IMR-90 (cell line): ENCODE measurements around the gene SPEG. TPM values are rescaled to one million over a fixed set of nuclear protein-coding genes. Genes with fewer than 3 reads are reported as not detected.

Experiments used
- ATAC-seq: fragments of 200-7000 bp; cut with Tn5 transposase; 2 replicates; pipeline ENCODE4 v1.9.1; 2020; ENCODE audit warnings: low read depth, mild to moderate bottlenecking, moderate library complexity
- BruUV-seq: library from RNA; stranded (reverse); fragments of 400-500 nt; replicated peaks from 2 replicates; lab custom pipeline; 2021; lab: Mats Ljungman, UMichigan
- CTCF ChIA-PET: fragments of 300-600 bp; formaldehyde crosslinking; extraction: SDS; loops from one replicate; lab custom pipeline; 2021; ENCODE audit warnings: antibody characterized with exemption; lab: Yijun Ruan, JAX
- POLR2A ChIA-PET: fragments of 300-600 bp; sonication (Branson Sonifier 250); formaldehyde crosslinking; loops from one replicate; lab custom pipeline; 2022; ENCODE audit warnings: antibody characterized with exemption; ENCODE audit not compliant: unreplicated experiment; lab: Charles Lee
- DNase-seq: peaks from one replicate; pipeline ENCODE4 v3.0.0; 2013
- H2AFZ ChIP-seq: replicated peaks from 2 replicates; pipeline ENCODE3; 2013; ENCODE audit warnings: low read length, mild to moderate bottlenecking; ENCODE audit not compliant: poor library complexity
- H2AK5ac ChIP-seq: 2 replicates; pipeline ENCODE4 v1.6.1; 2013; ENCODE audit warnings: low read depth, low read length, inconsistent platforms
- H2AK9ac ChIP-seq: replicated peaks from 2 replicates; pipeline ENCODE3; 2013; ENCODE audit warnings: mild to moderate bottlenecking, low read depth, low read length, moderate library complexity; ENCODE audit not compliant: poor library complexity
- H2BK120ac ChIP-seq: 2 replicates; pipeline ENCODE4 v1.6.1; 2013; ENCODE audit warnings: low read depth, low read length, inconsistent platforms
- H2BK15ac ChIP-seq: 3 replicates; pipeline ENCODE4 v1.6.1; 2013; ENCODE audit warnings: low read depth, low read length, inconsistent platforms
- H2BK20ac ChIP-seq: 2 replicates; pipeline ENCODE4 v1.6.1; 2013; ENCODE audit warnings: low read depth, mild to moderate bottlenecking, inconsistent platforms, low read length, moderate library complexity
- H2BK5ac ChIP-seq: 2 replicates; pipeline ENCODE4 v1.6.1; 2013; ENCODE audit warnings: mild to moderate bottlenecking, low read depth, low read length, inconsistent platforms; ENCODE audit not compliant: poor library complexity, severe bottlenecking
- H3K14ac ChIP-seq: replicated peaks from 2 replicates; pipeline ENCODE4 v1.6.1; 2013; ENCODE audit warnings: low read depth, low read length, inconsistent platforms
- H3K18ac ChIP-seq: 2 replicates; pipeline ENCODE4 v1.6.1; 2013; ENCODE audit warnings: low read depth, low read length, control low read depth
- H3K23ac ChIP-seq: 2 replicates; pipeline ENCODE4 v1.6.1; 2013; ENCODE audit warnings: low read depth, low read length, inconsistent platforms
- H3K27ac ChIP-seq: 2 replicates; pipeline ENCODE4 v1.5.1; 2013; ENCODE audit warnings: mild to moderate bottlenecking, control low read depth, low read length; ENCODE audit not compliant: insufficient read depth
- H3K27me3 ChIP-seq: 2 replicates; pipeline ENCODE4 v1.6.1; 2013; ENCODE audit warnings: low read length; ENCODE audit not compliant: control insufficient read depth, insufficient read depth
- H3K36me3 ChIP-seq: 2 replicates; pipeline ENCODE4 v1.6.1; 2013; ENCODE audit warnings: low read length, mixed read lengths; ENCODE audit not compliant: control insufficient read depth, insufficient read depth
- H3K4ac ChIP-seq: 2 replicates; pipeline ENCODE4 v1.6.1; 2013; ENCODE audit warnings: low read depth, low read length, inconsistent platforms
- H3K4me1 ChIP-seq: 2 replicates; pipeline ENCODE4 v1.6.1; 2013; ENCODE audit warnings: low read length, mixed read lengths; ENCODE audit not compliant: control insufficient read depth, insufficient read depth
- H3K4me2 ChIP-seq: 2 replicates; pipeline ENCODE4 v1.6.1; 2013; ENCODE audit warnings: low read depth, mild to moderate bottlenecking, control low read depth, low read length, moderate library complexity
- H3K4me3 ChIP-seq: 2 replicates; pipeline ENCODE4 v1.5.1; 2013; ENCODE audit warnings: low read depth, mild to moderate bottlenecking, control low read depth, low read length, moderate library complexity; ENCODE audit not compliant: insufficient read depth
- H3K56ac ChIP-seq: 2 replicates; pipeline ENCODE4 v1.6.1; 2013; ENCODE audit warnings: low read length, inconsistent platforms; ENCODE audit not compliant: insufficient read depth; ENCODE audit errors: extremely low read depth
- H3K79me1 ChIP-seq, 2 experiments: 2 replicates each; pipeline ENCODE4 v1.6.1; 2013; ENCODE audit warnings: low read length in 2 of 2, inconsistent platforms in 1 of 2, low read depth in 1 of 2
- H3K9ac ChIP-seq: 2 replicates; pipeline ENCODE4 v1.6.1; 2013; ENCODE audit warnings: low read depth, low read length, control low read depth
- H3K9me1 ChIP-seq: 2 replicates; pipeline ENCODE4 v1.6.1; 2013; ENCODE audit warnings: low read length, inconsistent platforms; ENCODE audit not compliant: insufficient read depth
- H3K9me3 ChIP-seq: 2 replicates; pipeline ENCODE4 v1.6.1; 2013; ENCODE audit warnings: low read length; ENCODE audit not compliant: control insufficient read depth, insufficient read depth
- H4K20me1 ChIP-seq: 2 replicates; pipeline ENCODE4 v1.6.1; 2013; ENCODE audit warnings: low read length, inconsistent platforms; ENCODE audit not compliant: insufficient read depth
- H4K5ac ChIP-seq: 2 replicates; pipeline ENCODE4 v1.6.1; 2013; ENCODE audit warnings: mild to moderate bottlenecking, low read depth, low read length, control low read depth
- H4K8ac ChIP-seq, 2 experiments: 2 replicates each; pipeline ENCODE4 v1.6.1; 2013; ENCODE audit warnings: low read depth in 2 of 2, low read length in 2 of 2, control low read depth in 1 of 2, inconsistent platforms in 1 of 2
- H4K91ac ChIP-seq: 2 replicates; pipeline ENCODE4 v1.6.1; 2013; ENCODE audit warnings: low read depth, low read length, inconsistent platforms; ENCODE audit not compliant: insufficient read depth
- BHLHE40 ChIP-seq: fragments of 150-350 bp; IDR thresholded peaks from 2 replicates; pipeline ENCODE4 v1.6.1; 2016; ENCODE audit warnings: mild to moderate bottlenecking, low read depth, low read length
- CEBPB ChIP-seq: IDR thresholded peaks from 2 replicates; pipeline ENCODE4 v1.6.1; 2012; ENCODE audit warnings: low read depth, low read length, improper control_type of control experiment
- CHD1 ChIP-seq: IDR thresholded peaks from 2 replicates; pipeline ENCODE4 v1.6.1; 2012; ENCODE audit warnings: low read depth, low read length, improper control_type of control experiment
- ELK1 ChIP-seq: fragments of 150-350 bp; IDR thresholded peaks from 2 replicates; pipeline ENCODE4 v1.6.1; 2016; ENCODE audit warnings: low read depth, mild to moderate bottlenecking, low read length, moderate library complexity, borderline replicate concordance
- MAZ ChIP-seq: IDR thresholded peaks from 2 replicates; pipeline ENCODE4 v1.6.1; 2012; ENCODE audit warnings: low read depth, mild to moderate bottlenecking, low read length, improper control_type of control experiment, moderate library complexity, borderline replicate concordance
- NFE2L2 ChIP-seq: fragments of 150-350 bp; IDR thresholded peaks from 2 replicates; pipeline ENCODE4 v1.6.1; 2016; ENCODE audit warnings: low read depth, mild to moderate bottlenecking, low read length
- RCOR1 ChIP-seq: IDR thresholded peaks from 2 replicates; pipeline ENCODE4 v1.6.1; 2012; ENCODE audit warnings: mild to moderate bottlenecking, low read length, improper control_type of control experiment; ENCODE audit not compliant: insufficient replicate concordance
- SMC3 ChIP-seq: fragments of 150-350 bp; IDR thresholded peaks from 2 replicates; pipeline ENCODE4 v1.6.1; 2016; ENCODE audit warnings: low read depth, mild to moderate bottlenecking, antibody characterized with exemption, low read length, moderate library complexity
- WGBS, 2 experiments: methylation state at CpG; one replicate each; pipeline versions ENCODE4 v1.1.5 to v1.1.7; 2013; ENCODE audit warnings: missing lambda C conversion rate in 2 of 2; ENCODE audit not compliant: insufficient read length in 1 of 2; ENCODE audit errors: extremely low coverage in 2 of 2; 5-methylcytosine and 5-hydroxymethylcytosine counted together
- dilution Hi-C: fragments of 300-500 bp; cut with HindIII; formaldehyde crosslinking; loops from one replicate; pipeline ENCODE4 v1.14.3; 2018; ENCODE audit warnings: low sequenced_read_pairs; ENCODE audit not compliant: unreplicated experiment
- in situ Hi-C: fragments of 300-500 bp; cut with MboI; formaldehyde crosslinking; loops from 3 replicates; pipeline ENCODE4 v1.14.3; 2019; ENCODE audit warnings: low sequenced_read_pairs, inconsistent platforms, mixed read lengths
- intact Hi-C: fragments of 100-400 bp; cut with micrococcal nuclease; formaldehyde crosslinking; loops from 2 replicates; pipeline ENCODE4 v1.10.0; 2022
- polyA plus RNA-seq, 3 experiments: library from polyadenylated mRNA; depleted of rRNA; stranded (reverse); fragments of >200 nt; gene quantifications; 2 replicates each; pipeline ENCODE4 v1.2.3, GENCODE V29; 2012; ENCODE audit warnings: low replicate concordance in 1 of 3
- total RNA-seq: library from RNA; depleted of rRNA; stranded (reverse); fragments of >200 nt; gene quantifications from 2 replicates; pipeline ENCODE4 v1.2.3, GENCODE V29; 2012

The SPEG gene
- total and polyA plus RNA-seq, 2 of the 4 experiments (the other 2 are of a cell fraction): 6.8 to 81.6 TPM

- no peaks in the 10 kb centered on the region for H4K20me1 ChIP-seq
- no peak overlapping the region for H3K27ac ChIP-seq
- H4K8ac ChIP-seq: no peak overlapping the region
- H3K36me3 ChIP-seq: no peaks in the 10 kb centered on the region
- no peak overlapping the region for H2BK120ac ChIP-seq
- peaks cover 4% of the 10 kb centered on the region; the same call in 1 of the 2 replicates for H3K9me1 ChIP-seq
- ATAC-seq (no peak), DNase-seq (no peak)
- dilution Hi-C loops: no loop called here
- H3K79me1 ChIP-seq: no peaks in the 10 kb centered on the region
- H3K9ac ChIP-seq: no peak overlapping the region
- ChIA-PET POLR2A (no interaction called here), CTCF (interaction anchor here (1.0 kb wide), 1 partner anchor 8 kb away, joined by 3 read pairs; no protein-coding TSS in a partner anchor)
- H2AK9ac ChIP-seq: no peak overlapping the region
- H3K4me3 ChIP-seq: no peak overlapping the region
- H3K27me3 ChIP-seq: peaks cover 5% of the 10 kb centered on the region
- H4K91ac ChIP-seq: no peak overlapping the region
- no TSS peak for BruUV-seq
- H2BK20ac ChIP-seq: no peak overlapping the region
- H4K5ac ChIP-seq: no peak overlapping the region
- H3K4ac ChIP-seq: no peak overlapping the region
- H2AFZ ChIP-seq: no peak overlapping the region
- TF ChIP-seq BHLHE40 (no peak), SMC3 (no peak), NFE2L2 (no peak), MAZ (no peak), RCOR1 (no peak), ELK1 (no peak), CHD1 (no peak), CEBPB (no peak)
- H2AK5ac ChIP-seq: no peak overlapping the region
- intact Hi-C loops: no loop called here
- H3K18ac ChIP-seq: no peak overlapping the region
- no peak overlapping the region for H3K23ac ChIP-seq
- H3K56ac ChIP-seq: no peak overlapping the region
- no peak overlapping the region for H2BK15ac ChIP-seq
- no peak overlapping the region for H3K4me2 ChIP-seq
- no CpG with 5 or more reads among the region's 6 CpGs for WGBS, 2 experiments
- H3K14ac ChIP-seq: no peak overlapping the region
- H3K4me1 ChIP-seq: peaks cover 11% of the 10 kb centered on the region
- no peaks in the 10 kb centered on the region for H3K9me3 ChIP-seq
- in situ Hi-C loops: no loop called here
- no peak overlapping the region for H2BK5ac ChIP-seq
Measured at GRCh38 chr2:219396863-219397457, 37.7 kb upstream of the SPEG start.
